NCI-H1694 treated with DMSO at 0.1 percent for 48 hours (cell line): ENCODE measurements around the gene CAV1.

ENCODE experiments used
- DNase-seq: peaks from one replicate; lab custom pipeline; 2025; lab: John Stamatoyannopoulos, UW

CAV1 gene

DNA sequence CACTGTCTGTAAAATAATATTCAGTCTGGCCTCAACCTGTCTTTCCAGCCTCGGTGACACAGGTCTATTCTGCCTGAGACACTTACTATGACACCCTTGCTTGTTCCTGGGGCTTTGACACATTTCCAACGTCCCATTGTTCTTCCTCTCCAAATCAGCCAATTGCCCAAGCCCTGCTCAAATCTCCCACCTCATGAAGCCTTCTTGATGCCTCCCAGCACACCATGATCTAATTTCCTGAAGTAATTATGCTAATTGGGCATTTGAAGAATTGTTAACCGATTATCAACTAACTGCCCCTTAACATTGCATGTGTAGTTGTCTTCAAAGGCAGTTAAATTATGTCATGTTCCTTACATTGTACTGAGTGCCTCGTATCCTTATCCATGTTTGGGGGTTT is 33.1 kb downstream of the CAV1 start:
- DNase-seq, result no peak

DNA sequence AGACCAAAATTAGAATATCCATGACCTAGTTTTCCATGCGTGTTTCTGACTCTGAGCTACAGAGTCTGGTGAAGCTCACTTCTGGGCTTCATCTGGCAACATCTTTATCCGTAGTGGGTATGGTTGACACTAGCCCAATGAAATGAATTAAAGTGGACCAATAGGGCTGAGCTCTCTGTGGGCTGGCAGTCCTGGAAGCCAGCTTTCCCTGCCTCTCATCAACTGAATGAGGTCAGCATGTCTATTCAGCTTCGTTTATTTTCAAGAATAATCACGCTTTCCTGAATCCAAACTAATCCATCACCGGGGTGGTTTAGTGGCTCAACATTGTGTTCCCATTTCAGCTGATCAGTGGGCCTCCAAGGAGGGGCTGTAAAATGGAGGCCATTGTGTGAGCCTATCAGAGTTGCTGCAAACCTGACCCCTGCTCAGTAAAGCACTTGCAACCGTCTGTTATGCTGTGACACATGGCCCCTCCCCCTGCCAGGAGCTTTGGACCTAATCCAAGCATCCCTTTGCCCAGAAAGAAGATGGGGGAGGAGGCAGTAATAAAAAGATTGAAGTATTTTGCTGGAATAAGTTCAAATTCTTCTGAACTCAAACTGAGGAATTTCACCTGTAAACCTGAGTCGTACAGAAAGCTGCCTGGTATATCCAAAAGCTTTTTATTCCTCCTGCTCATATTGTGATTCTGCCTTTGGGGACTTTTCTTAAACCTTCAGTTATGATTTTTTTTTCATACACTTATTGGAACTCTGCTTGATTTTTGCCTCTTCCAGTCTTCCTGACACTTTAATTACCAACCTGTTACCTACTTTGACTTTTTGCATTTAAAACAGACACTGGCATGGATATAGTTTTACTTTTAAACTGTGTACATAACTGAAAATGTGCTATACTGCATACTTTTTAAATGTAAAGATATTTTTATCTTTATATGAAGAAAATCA is 35.5 kb downstream of the CAV1 start:
- no peak for DNase-seq

DNA sequence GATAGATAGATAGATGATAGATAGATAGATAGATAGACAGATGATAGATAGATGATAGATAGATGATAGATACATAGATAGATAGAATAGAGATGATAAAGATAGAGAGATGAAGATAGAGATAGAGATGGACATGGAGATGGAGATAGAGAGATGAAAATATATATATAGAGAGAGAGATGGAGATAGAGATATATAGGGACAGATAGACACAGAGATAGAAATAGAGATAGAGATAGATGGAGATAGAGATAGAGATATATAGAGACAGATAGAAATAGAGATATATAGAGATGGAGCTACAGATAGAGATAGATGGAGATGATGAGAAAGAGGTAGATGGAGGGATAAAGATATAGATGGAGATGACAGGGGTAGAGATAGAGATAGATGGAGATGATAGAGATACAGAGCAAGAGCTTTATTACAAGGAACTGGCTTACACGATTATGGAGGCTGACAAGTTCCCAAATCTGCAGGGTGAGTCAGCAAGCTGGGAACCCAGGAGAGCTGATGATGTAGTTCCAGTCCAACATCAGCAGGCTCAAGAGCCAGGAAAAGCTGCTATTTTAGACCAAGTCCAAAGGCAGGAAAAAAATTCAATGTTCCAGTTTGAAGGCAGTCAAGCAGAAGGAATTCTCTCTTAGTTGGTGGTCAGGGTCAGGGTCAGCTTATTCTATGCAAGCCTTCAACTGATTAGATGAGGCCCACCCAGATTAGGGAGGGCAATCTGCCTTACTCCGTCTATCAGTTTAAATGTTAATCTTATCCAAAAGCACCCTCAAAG is 37.1 kb downstream of the CAV1 start:
- DNase-seq, result no peak

DNA sequence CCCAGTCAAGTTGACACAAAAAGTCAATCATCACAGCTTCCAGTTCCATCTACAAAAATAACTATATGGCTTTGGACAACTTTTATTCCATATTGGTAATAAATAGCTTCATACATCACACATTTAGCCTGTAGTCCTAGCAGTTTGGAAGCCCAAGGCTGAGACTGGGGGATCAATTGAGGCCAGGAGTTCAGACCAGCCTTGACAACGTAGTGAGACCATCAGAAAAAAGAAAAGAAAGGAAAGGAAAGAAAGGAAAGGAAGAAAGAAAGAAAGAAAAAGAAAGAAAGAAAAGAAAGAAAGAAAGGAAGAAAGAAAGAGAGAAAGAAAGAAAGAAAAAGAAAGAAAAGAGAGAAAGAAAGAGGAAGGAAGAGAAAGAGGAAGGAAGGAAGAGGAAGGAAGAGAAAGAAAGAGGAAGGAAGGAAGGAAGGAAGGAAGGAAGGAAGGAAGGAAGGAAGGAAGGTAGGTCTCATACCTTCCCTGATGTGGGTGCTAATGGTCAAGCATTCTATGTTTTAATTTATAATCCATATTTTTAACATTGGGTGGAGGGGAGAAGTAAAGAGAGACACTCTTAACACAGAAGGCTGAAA is 37.8 kb downstream of the CAV1 start:
- DNase-seq, result no peak

DNA sequence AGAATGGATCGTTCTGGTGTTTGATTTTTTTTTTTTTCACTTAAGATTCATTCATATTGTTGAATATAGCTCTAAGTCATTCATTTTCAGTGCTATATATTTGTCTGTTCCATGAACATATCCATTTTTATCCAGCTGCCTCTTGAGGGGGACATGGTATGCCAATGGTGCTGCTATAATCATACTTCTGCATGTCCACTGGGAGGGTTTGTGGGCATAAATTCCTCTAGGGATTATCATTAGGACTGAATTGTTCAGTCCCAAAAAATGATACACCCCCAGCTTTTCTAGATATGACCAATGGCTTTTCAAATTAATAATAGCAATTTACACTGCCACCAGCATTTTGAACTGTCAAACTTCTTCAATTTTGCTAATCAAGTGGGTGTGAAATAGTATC is 41.1 kb downstream of the CAV1 start:
- no peak for DNase-seq

DNA sequence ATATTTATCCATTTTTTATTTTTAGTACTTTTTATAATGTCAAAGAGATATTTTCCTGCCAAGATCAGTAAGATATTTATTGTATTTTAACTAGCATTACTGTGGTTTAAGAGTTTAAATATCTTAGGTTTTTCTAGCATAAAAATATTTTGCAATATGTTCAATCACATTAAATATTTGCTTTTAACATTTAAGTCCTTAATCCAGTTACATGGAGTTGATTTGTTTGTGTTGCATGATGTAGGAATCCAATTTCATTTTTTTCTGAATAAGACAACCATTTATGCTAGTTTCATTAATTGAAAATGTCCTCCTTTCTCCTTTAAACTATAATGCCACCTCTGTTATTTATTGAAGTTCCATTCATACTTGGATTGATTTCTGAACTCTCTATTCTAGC is 41.8 kb downstream of the CAV1 start:
- no peak for DNase-seq

DNA sequence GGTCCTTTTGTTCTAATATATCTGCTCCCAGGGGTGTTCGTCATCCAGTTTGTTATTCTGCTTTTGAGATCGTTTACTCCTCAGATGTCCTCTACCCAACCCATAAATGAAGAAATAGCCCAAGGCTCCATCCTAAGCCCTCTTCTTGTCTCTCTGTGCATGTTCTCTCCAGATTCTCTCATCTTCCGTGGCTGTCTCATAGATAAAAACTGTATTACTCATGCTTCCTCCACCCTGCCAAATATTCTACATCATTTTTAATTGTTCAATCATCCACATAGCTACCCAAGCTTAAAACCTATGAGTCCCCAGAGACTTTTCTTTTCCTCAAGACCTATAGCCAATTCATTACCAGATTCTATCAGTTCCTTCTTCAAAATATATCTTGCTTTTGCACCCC is 44.9 kb downstream of the CAV1 start:
- DNase-seq, result no peak

DNA sequence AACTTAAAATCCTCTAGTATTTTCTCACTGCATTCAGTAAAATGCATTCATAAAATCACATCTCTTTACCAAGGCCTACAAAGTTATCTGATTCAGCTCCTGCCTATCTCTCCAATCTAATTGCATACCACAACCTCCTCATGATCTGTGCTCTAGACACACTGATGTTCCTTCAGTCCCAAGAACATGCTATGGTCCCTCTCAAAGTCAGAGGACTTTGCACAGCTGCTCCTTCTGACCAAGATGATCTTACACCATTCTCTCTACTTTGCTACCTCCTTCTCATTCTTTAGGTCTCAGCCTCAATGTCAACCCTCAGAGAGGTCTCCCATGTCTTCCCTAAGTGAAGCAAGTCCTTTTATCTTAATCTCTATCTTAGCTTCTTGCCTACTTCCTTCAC is 45.5 kb downstream of the CAV1 start:
- DNase-seq, result no peak

DNA sequence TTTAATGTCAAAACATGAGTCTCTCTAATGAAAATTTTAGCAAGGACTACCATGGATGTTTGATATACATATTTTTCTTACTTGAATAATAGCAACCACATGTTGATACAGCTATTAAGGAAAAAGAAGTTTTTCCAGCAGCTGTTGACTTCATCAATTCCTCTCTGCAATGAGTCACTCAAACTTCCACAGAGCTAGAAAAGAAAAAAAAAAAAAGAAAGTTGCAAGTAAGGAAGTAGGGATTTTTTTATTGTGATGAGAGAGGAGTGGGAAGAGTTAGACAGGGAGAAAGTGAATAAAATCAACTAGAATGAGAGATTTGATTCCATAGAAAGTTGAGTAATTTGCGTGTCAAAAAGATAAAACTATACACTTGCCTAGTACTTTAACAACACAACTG is 46.2 kb downstream of the CAV1 start:
- no peak for DNase-seq

DNA sequence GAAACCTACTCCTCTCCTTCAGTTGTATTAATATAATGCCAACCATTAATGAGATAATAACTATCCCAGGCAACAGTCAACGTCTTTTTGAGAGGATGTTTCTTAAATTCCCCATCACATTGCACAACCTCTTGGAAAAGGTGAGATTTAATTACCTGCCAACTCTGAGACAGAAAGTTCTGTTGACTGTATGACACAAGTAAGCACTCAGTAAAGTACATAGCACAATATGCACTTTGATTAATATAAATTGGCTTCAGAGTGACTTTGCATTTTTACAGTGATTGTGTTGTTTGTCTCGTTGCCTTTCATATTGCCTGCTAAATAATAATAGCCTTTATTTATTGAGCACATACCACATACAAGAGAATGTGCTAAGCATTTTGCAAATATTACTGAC is 46.7 kb downstream of the CAV1 start:
- no peak for DNase-seq

DNA sequence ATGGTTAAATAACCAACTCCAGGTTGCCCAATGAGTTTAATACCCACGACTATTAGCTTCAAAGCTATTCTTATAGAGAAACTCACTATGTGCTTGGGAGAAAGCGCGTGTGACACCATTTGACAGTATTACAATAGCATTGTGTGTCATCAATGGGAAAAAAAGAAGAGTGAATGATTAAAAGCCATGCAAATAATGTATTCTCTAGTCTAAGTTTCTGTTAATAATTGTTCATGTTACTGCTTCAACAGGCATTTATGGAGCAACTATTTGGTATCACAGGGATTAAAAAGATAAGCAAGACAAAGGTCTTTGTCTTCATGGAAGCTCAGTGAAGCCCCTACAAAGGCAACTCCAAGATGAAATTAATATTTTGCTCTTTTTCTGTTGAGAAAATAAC is 47.2 kb downstream of the CAV1 start:
- no peak for DNase-seq

DNA sequence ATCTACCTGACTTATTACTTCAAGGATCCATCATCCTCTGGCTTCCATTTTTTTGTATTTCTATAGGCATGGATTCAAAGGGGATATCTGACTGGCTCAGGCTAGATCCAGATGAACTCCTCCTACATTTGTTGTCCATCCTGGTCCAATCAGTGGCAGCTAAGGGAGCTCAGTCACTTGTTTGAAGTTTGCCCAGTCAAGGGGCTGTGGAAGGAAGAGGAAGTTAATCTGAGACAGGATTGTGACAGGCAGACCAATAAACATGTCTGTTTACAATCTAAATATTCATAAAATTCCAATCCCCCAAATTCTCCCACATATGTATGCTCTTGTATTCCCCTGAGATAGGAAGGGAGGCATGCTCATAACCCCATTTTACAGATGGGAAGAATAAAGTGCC is 48.7 kb downstream of the CAV1 start:
- no peak for DNase-seq

DNA sequence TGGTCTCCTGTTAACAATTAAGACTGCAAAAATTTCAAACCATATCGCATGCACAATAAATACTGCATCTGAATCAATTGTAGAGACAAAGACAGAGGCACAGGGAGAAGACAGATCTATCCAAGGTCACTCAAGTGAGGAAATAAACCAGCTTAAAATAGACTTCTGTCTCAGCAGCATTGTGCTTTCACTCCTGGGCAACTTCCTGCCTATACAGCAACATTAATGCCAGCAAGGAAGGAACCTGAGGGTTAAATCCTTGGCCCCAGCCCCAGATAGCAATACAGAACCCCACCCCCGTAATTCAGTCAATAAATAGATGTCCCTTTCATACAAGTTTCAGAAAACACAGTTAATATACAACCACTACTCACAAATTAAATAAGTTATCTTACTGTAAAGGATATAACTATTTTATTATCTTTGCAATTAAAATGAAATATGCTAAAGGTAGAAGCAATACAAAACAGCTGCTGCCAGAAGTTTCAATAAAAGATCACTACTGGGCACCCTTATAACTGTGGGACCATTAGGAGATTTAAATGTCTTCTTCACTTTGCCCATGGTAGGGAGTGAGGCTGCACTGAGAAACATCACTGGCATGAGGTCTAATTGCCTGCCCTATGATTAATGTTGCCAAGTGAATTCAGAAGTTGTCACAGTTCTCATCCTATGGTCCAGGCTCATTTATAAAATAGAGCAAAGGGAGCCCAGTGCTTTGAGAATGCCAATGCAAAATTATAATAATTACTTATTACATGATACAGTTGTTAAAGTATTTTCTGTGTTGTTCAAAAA is 49.4 kb downstream of the CAV1 start:
- DNase-seq, result no peak

DNA sequence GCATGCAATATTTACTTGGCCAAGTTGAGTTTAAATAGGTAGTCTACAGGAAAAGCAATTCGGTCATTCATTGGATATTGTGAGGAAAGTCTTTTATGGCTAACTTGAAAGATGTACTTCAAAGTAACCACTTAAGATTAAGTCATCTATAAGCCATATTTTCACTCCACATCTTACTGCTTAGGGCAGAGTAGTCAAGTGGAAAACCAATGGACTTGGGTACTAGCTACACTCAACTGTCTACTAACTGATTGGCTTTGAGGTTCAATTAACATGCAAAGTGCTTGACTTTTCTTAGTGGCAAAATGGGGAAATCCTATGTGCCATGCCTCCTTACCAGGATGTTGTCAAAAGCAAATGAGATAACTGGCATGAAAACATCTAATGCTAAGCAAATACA is 51.0 kb downstream of the CAV1 start:
- DNase-seq, result no peak

DNA sequence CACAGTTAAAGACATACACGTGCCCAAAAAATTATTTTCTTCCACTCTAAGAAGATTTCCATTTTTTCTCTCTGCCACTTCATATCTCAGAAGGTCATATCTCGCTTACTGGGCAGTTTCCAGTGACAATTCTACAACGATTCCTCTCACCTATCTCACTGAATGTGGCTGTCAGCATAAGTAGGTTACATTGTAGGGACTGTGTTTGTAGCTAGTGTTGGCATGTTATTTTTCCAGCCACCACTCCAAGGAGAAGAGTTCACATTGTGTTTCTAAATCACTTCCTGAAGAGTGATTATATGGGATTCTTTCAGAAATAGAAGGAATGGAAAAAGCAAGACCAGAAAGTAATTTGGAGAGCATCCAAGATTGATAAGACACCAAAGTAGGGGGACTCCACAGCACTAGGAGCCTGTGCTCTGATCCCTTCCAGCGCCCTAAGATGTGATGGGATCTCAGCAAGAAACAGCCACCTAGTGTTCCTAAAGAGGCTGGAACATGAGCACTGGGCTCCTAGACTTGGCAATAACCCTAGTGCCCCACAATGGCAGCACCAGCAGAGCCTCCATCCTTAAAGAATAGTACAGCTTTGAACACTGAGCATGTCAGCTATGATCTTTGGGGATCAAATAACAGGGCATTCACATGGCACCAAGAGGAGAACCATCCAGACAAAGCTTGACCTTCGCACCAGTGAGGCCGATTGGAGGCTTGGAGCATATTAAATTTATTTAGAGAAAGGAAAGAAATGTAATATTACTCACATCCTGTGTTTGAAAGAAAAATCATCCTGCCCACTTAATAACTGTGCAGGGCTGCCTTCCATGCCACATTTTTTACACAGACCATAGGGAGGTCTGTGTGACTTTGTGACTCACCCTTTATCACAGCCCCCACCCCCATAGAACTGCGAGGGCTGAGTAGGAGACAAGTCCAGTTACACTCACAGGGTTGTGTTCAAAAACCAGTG is 51.8 kb downstream of the CAV1 start:
- DNase-seq, result no peak

DNA sequence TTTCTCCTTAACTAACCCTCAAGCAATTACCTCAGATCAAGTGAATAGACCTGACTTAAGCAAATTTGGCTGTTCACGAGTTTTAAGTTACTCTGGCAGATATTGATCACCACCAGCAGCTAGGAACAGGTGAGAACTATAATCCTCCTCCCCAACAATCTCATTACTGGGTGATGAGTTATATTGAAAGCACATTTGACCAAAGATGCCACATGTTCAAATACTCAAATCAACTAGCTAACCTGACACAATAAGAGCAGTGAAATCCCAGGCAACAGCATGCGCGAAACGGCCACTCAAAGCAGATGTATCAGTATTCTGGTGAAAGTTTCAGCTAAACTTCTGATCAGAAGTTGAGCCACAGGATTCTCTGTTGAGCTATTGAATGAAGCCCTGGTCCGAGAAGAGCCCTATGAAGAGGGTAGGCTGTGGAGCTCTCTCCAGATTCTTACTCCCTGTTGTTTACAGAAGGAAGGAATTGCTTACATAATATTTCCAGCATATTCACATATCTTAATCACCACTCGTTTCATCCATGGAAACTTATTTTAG is 52.6 kb downstream of the CAV1 start:
- DNase-seq, result no peak

DNA sequence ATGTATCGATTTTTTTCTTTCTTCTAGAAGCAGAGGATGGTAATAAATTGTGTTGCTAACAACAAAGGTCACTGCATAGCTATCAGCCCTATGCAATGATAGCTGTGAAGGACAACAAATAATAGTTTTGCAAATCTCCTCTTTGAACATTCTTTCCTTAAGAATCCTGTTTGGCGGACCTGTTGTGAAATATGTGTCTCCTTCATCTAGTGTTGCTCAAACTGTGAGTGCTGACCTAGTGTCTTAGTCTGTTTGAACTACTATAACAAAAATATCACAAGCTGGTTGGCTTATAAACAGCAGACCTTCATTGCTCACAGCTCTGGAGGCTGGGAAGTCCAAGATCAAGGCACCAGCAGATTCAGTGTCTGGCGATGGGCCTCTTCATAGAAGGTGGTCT is 53.7 kb downstream of the CAV1 start:
- DNase-seq, result no peak

DNA sequence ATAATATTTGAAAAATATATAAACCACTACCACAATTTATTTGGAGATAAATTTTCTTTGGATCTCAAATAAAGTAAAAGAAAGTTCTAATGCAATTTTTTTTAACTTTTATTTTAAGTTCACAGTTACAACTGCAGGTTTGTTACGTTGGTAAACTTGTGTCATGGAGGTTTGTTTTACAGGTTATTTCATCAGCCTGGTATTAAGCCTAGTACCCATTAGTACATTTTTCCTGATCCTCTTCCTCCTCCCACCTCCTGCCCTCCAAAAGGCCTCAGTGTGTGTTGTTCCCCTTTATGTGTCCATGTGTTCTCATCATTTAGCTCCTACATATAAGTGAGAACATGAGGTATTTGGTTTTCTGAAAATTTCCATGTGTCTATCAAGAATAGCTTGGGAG is 54.5 kb downstream of the CAV1 start:
- no peak for DNase-seq

DNA sequence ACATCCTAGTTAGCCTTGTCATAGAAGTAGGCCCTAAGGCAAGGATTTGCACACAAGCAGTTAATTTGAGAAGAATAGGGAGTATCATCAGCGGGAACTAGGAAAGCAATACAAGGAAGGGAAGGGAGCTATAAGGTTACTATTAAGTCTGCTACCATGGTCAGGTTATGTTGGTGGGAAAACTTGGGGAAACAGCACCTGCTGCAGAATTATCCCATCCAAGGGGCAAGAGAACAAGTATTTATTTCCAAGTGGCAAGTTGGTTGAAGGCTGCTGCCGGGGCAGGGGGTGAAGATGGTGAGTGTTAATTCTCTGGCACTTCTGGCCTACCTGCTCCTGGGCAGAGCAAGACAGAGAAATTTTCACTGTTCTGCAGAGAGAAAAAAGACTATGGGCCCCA is 55.0 kb downstream of the CAV1 start:
- no peak for DNase-seq

DNA sequence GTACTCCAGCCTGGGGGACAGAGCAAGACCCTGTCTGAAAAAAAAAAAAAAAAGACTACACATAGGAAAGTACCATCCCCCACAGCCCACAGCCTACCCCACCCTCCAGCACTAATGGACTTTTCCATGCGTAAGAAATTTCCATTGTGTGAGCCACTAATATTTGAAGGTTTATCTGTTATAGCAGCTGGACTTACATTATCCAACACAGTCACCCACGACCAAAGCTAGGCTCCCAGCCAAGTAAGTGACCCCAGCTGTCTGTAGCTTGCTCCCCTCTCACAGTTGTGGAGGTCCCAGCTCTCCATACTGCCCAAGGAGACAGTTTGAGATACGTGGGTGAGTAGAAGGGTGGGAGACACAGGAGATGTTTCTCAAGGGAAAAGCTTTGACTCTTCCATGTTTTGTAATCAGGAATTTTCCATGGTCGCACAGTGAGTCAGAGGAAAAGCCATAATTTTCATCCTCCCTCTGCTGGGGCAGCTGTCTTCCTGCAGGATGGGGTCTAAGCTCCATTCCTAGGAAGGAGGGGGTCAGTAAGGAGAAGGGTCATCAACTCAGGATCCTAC is 57.4 kb downstream of the CAV1 start:
- no peak for DNase-seq
